Measurements from ENCODE around the gene HEATR5B. TPM values are rescaled to one million over a fixed set of nuclear protein-coding genes. Genes with fewer than 3 reads are reported as not detected.

The HEATR5B gene
- polyA plus RNA-seq, 3 donors: 3.5 to 21.6 (median 3.8) TPM

- Histone ChIP-seq H3K4me1 (ENCODE audit: control insufficient read depth in 1 of 2, insufficient read depth in 2 of 2, low read length in 2 of 2) (no peaks in the 10 kb centered on the region), H4K20me1 (ENCODE audit: insufficient read depth, low read length) (no peaks in the 10 kb centered on the region), H3K9me3 (replicated peaks in 1 of 2; ENCODE audit: control insufficient read depth in 1 of 2, insufficient read depth in 1 of 2, low read length in 2 of 2) (no peaks in the 10 kb centered on the region), H3K9ac (ENCODE audit: insufficient read depth, low read length, poor library complexity, severe bottlenecking) (no peak overlapping the region), H3K27ac (ENCODE audit: low read depth in 1 of 2, low read length in 2 of 2) (no peak overlapping the region), H3K4me2 (replicated peaks; ENCODE audit: extremely low read depth, low read length, poor library complexity, severe bottlenecking) (no peak overlapping the region), H3K27me3 (ENCODE audit: control insufficient read depth in 2 of 2, insufficient read depth in 2 of 2, low read length in 2 of 2) (no peaks in the 10 kb centered on the region), H2AFZ (ENCODE audit: insufficient read depth, low read depth, low read length, poor library complexity, severe bottlenecking) (no peak overlapping the region), H3K36me3 (replicated peaks in 1 of 2; ENCODE audit: control insufficient read depth in 1 of 2, insufficient read depth in 2 of 2, low read length in 2 of 2) (peaks cover 0 to under 1% of the 10 kb centered on the region in 2 donors), H3K79me2 (ENCODE audit: insufficient read depth, low read length) (no peaks in the 10 kb centered on the region), H3K4me3 (replicated peaks in 1 of 3; ENCODE audit: low read depth in 2 of 3, low read length in 3 of 3) (no peak overlapping the region)
- no peak for TF ChIP-seq CTCF (IDR thresholded peaks at IDR 0.05)
- Mint-ChIP-seq H3K4me1 (peaks cover 3% of the 10 kb centered on the region), H3K9me3 (peaks cover 0 to under 1% (median 0%) of the 10 kb centered on the region in 7 donors), H3K27me3 (ENCODE audit: low read depth in 3 of 3) (peaks cover 0 to 2% (median 0%) of the 10 kb centered on the region in 3 donors), H3K36me3 (no peaks in the 10 kb centered on the region), H3K27ac (no peak overlapping the region), H3K4me3 (no peak overlapping the region)
- no peak for DNase-seq
- no CpG with 5 or more reads among the region's 2 CpGs for whole genome bisulfite sequencing (ENCODE audit: insufficient coverage)
- intact Hi-C loops (cut with micrococcal nuclease): no loop called here
Measured at GRCh38 chr2:36973320-36973719, 110.9 kb downstream of the HEATR5B start.

GRCh38 chr2:36971990-36972389, 112.2 kb downstream of the HEATR5B start:
- H3K4me3 ChIP-seq (replicated peaks in 1 of 3; ENCODE audit: low read depth in 2 of 3, low read length in 3 of 3): no peak overlapping the region
- TF ChIP-seq CTCF (IDR thresholded peaks at IDR 0.05): no peak
- H3K27me3 Mint-ChIP-seq (ENCODE audit: low read depth in 3 of 3): peaks cover 0 to 2% (median 0%) of the 10 kb centered on the region in 3 donors
- H3K36me3 ChIP-seq (replicated peaks in 1 of 2; ENCODE audit: control insufficient read depth in 1 of 2, insufficient read depth in 2 of 2, low read length in 2 of 2): no peaks in the 10 kb centered on the region
- peaks cover 7 to 12% of the 10 kb centered on the region in 2 donors for H3K4me1 ChIP-seq (ENCODE audit: control insufficient read depth in 1 of 2, insufficient read depth in 2 of 2, low read length in 2 of 2)
- intact Hi-C loops (cut with micrococcal nuclease): no loop called here
- H3K27me3 ChIP-seq (ENCODE audit: control insufficient read depth in 2 of 2, insufficient read depth in 2 of 2, low read length in 2 of 2): no peaks in the 10 kb centered on the region
- no peak overlapping the region for H3K9ac ChIP-seq (ENCODE audit: insufficient read depth, low read length, poor library complexity, severe bottlenecking)
- no peak overlapping the region for H3K27ac Mint-ChIP-seq
- no peaks in the 10 kb centered on the region for H3K36me3 Mint-ChIP-seq
- H3K27ac ChIP-seq (ENCODE audit: low read depth in 1 of 2, low read length in 2 of 2): no peak overlapping the region
- peaks cover 13% of the 10 kb centered on the region for H3K4me1 Mint-ChIP-seq
- no peaks in the 10 kb centered on the region for H3K79me2 ChIP-seq (ENCODE audit: insufficient read depth, low read length)
- no peaks in the 10 kb centered on the region for H3K9me3 ChIP-seq (replicated peaks in 1 of 2; ENCODE audit: control insufficient read depth in 1 of 2, insufficient read depth in 1 of 2, low read length in 2 of 2)
- DNase-seq: no peak
- H3K4me2 ChIP-seq (replicated peaks; ENCODE audit: extremely low read depth, low read length, poor library complexity, severe bottlenecking): no peak overlapping the region
- no peak overlapping the region for H2AFZ ChIP-seq (ENCODE audit: insufficient read depth, low read depth, low read length, poor library complexity, severe bottlenecking)
- no peaks in the 10 kb centered on the region for H3K9me3 Mint-ChIP-seq
- H3K4me3 Mint-ChIP-seq: no peak overlapping the region
- H4K20me1 ChIP-seq (ENCODE audit: insufficient read depth, low read length): no peaks in the 10 kb centered on the region
